Measurements from ENCODE around the gene DPH1. TPM values are rescaled to one million over a fixed set of nuclear protein-coding genes. Genes with fewer than 3 reads are reported as not detected.
A peak's percentile ranks its signal among the peaks of the same experiment; 100 is the strongest.

DPH1 gene
- total RNA-seq, 8 experiments from 2014 or later, result 15.3 to 113 (median 29.0) TPM

GRCh38 chr17:1996800-1997288, 33.1 kb upstream of the DPH1 start:
- Histone ChIP-seq H3K27ac (peak overlapping the region in 1 of 2 donors; percentile 90), H3K4me1 (replicated peaks in 1 of 2) (peaks cover 44 to 54% of the 10 kb centered on the region in 2 donors), H3K4me3 (no peak overlapping the region)
- 43 to 100% (median 74%) methylated on average over 1 to 7 of the region's 9 CpGs; no CpG with 5 or more reads in 1 of the 10 experiments for WGBS, 10 experiments
- no peak for ATAC-seq (replicated peaks in 6 of 8)
- in situ Hi-C loops (cut with MboI; ENCODE audit: low pct_unique_long_range_greater_than_20kb in 2 of 9, low sequenced_read_pairs in 9 of 9, unreplicated experiment in 9 of 9), result no loop called here

DNA sequence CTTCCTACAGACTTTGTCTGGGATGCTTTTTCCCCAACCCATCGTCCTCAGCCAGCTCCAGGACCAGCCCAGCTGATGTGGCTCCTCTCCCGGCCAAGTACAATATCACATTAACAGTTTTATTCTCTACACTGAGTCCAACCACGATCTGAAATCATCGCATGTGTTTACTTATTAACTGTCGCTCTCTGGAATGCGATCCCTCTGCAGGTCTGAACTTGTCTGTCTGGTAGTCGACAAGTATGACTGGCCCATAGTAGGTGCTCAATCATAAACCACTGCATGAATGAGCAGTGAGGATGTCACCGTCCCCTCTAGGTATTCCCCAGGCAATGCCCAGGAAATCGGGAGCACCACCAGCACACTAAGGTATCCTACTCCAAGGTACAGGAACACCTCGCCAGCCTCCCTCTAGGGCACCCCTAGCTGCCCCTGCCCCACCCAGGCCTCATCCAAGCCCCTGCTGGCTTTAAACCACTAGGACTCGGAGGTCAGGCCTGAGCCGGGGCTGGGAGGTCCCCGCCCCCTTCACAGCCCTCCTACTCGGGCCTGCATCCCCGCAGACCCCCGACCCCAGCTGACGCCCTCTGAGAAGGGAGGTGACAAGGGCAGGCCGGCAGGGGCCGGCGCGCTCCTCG, 32.5 kb upstream of the DPH1 start:
- in situ Hi-C loops (cut with MboI; ENCODE audit: low pct_unique_long_range_greater_than_20kb in 2 of 9, low sequenced_read_pairs in 9 of 9, unreplicated experiment in 9 of 9), result no loop called here
- Histone ChIP-seq H3K4me1 (replicated peaks in 1 of 2) (peaks cover 44 to 53% of the 10 kb centered on the region in 2 donors), H3K4me3 (no peak overlapping the region), H3K27ac (peak overlapping the region; percentile 59 to 90)
- peak in 4 of 8 experiments; percentile 14 to 56 (median 52) for ATAC-seq (replicated peaks in 6 of 8)
- 39 to 100% (median 56%) methylated on average over 1 to 8 of the region's 22 CpGs; no CpG with 5 or more reads in 2 of the 10 experiments for WGBS, 10 experiments

GRCh38 chr17:1997927-1998742, 31.8 kb upstream of the DPH1 start:
- Histone ChIP-seq H3K27ac (peak overlapping the region; percentile 59 to 90), H3K4me1 (replicated peaks in 1 of 2) (peaks cover 44 to 53% of the 10 kb centered on the region in 2 donors)
- no CpG with 5 or more reads among the region's 92 CpGs for WGBS, 10 experiments

DNA sequence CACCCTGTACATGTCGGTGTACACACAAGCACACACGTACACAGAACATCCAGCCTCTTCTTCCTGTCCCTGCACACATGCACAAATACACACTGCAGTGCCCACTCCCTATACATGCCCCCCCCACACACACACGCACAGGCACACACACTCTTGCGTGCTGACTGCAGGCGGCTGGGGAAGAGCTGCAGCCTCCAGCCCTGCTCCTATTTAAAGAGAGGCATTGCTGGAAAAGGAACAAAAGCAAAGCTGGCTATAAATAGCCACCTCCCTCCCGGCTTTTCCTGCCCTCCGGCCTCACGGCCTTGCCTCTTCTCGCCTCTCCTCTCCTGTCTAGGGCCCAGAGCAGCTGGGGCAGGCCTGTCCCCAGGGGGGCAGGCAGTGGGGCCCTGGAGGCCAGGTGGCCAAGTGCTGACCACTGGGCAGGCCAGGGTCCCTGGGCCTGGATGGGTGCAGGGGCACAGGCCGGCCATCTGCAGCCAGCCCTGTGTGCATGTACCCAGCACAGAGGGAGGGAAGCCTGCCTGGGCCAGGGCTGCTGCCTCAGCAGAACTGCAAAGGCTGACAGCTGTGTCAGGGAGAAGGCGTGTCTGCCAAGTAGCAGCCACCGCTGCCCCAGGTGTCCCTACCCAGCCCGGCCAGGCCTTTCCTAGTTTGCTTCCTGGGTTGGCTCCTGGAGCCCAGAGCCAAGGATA, 30.2 kb upstream of the DPH1 start:
- Histone ChIP-seq H3K4me3 (no peak overlapping the region), H3K27ac (peak overlapping the region; percentile 82 to 88), H3K4me1 (replicated peaks in 1 of 2) (peaks cover 44 to 53% of the 10 kb centered on the region in 2 donors)
- in situ Hi-C loops (cut with MboI; ENCODE audit: low pct_unique_long_range_greater_than_20kb in 2 of 9, low sequenced_read_pairs in 9 of 9, unreplicated experiment in 9 of 9), result no loop called here
- peak; percentile 75 to 89 (median 85) for ATAC-seq (replicated peaks in 6 of 8)
- 0 to 50% (median 10%) methylated on average over 1 to 4 of the region's 13 CpGs; no CpG with 5 or more reads in 6 of the 10 experiments for WGBS, 10 experiments

More at GRCh38 chr17:1997927-1998742, 31.8 kb upstream of the DPH1 start:
- ATAC-seq (replicated peaks in 6 of 8), result peak in 5 of 8 experiments; percentile 12 to 53 (median 45)
- in situ Hi-C loops (cut with MboI; ENCODE audit: low pct_unique_long_range_greater_than_20kb in 2 of 9, low sequenced_read_pairs in 9 of 9, unreplicated experiment in 9 of 9), result no loop called here
- H3K4me3 ChIP-seq, result peak overlapping the region in 1 of 5 donors; percentile 7

GRCh38 chr17:2002767-2003329, 27.1 kb upstream of the DPH1 start:
- in situ Hi-C loops (cut with MboI; ENCODE audit: low pct_unique_long_range_greater_than_20kb in 2 of 9, low sequenced_read_pairs in 9 of 9, unreplicated experiment in 9 of 9), result no loop called here
- peak overlapping the region in 1 of 2 donors; percentile 34 for H3K27ac ChIP-seq
- no peak overlapping the region for H3K4me3 ChIP-seq
- H3K4me1 ChIP-seq (replicated peaks in 1 of 2), result peaks cover 25 to 28% of the 10 kb centered on the region in 2 donors
- no peak for ATAC-seq (replicated peaks in 6 of 8)
- 0 to 92% (median 59%) methylated on average over 1 to 8 of the region's 16 CpGs; no CpG with 5 or more reads in 6 of the 10 experiments for WGBS, 10 experiments

DNA sequence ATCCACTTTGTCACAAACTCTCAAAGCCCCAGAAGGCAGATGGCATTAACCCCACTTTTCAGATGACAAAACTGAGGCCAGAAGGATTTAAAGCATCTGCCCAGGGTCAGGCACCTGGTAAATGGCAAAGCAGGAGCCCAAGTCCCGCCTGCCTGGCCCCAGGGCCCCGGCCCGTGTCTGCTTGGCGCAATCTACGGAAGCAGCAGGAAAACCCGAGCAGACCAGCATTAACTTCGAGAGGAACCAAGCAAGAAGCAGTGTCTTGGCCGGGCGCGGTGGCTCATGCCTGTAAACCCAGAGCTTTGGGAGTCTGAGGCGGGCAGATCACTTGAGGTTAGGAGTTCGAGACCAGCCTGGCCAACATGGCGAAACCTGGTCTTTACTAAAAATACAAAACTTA, 26.4 kb upstream of the DPH1 start:
- no peak overlapping the region for H3K4me3 ChIP-seq
- peaks cover 18 to 22% of the 10 kb centered on the region in 2 donors for H3K4me1 ChIP-seq (replicated peaks in 1 of 2)
- no peak for ATAC-seq (replicated peaks in 6 of 8)
- 84 to 98% (median 94%) methylated on average over 4 to 12 of the region's 13 CpGs; no CpG with 5 or more reads in 5 of the 10 experiments for WGBS, 10 experiments
- in situ Hi-C loops (cut with MboI; ENCODE audit: low pct_unique_long_range_greater_than_20kb in 2 of 9, low sequenced_read_pairs in 9 of 9, unreplicated experiment in 9 of 9), result no loop called here
- H3K27ac ChIP-seq, result no peak overlapping the region

- Histone ChIP-seq H3K27ac (peak overlapping the region in 1 of 2 donors; percentile 31), H3K4me1 (replicated peaks in 1 of 2) (peaks cover 8 to 12% of the 10 kb centered on the region in 2 donors), H3K4me3 (no peak overlapping the region)
- ATAC-seq (replicated peaks in 6 of 8), result no peak
- in situ Hi-C loops (cut with MboI; ENCODE audit: low pct_unique_long_range_greater_than_20kb in 2 of 9, low sequenced_read_pairs in 9 of 9, unreplicated experiment in 9 of 9), result no loop called here
- WGBS, 10 experiments, result 56 to 89% (median 80%) methylated on average over 2 to 8 of the region's 12 CpGs; no CpG with 5 or more reads in 2 of the 10 experiments
These were observed 25.5 kb upstream of the DPH1 start for GRCh38 chr17:2004435-2004952.

- in situ Hi-C loops (cut with MboI; ENCODE audit: low pct_unique_long_range_greater_than_20kb in 2 of 9, low sequenced_read_pairs in 9 of 9, unreplicated experiment in 9 of 9), result no loop called here
- Histone ChIP-seq H3K4me1 (replicated peaks in 1 of 2) (peaks cover 8 to 9% of the 10 kb centered on the region in 2 donors), H3K4me3 (no peak overlapping the region), H3K27ac (no peak overlapping the region)
- ATAC-seq (replicated peaks in 6 of 8), result no peak
- WGBS, 10 experiments, result 62 to 100% (median 92%) methylated on average over 1 to 15 of the region's 15 CpGs
These were observed 21.4 kb upstream of the DPH1 start for GRCh38 chr17:2008332-2009126.

DNA sequence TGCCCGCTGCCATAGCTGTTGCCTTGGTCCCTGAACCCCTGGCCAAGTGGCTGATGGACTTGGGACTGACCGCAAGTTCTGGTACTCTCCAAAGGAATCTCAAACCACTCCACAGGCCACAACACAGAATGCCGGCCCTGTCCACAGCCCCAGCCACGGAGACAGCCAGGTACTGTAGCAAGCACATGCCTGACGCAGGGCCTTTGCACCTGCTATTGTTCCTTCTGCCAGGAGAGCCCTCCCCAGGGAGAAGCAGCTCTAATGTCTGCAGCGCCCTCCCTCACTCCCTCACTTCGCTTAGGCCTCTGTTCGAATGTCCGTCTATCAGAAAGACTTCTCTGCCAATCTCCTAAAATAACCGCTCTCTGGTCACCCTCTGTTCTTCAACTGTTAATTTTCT, 20.2 kb upstream of the DPH1 start:
- 80 to 100% (median 96%) methylated on average over 1 to 4 of the region's 10 CpGs; no CpG with 5 or more reads in 4 of the 10 experiments for WGBS, 10 experiments
- no peak overlapping the region for H3K4me3 ChIP-seq
- ATAC-seq (replicated peaks in 6 of 8), result no peak
- peaks cover 8 to 9% of the 10 kb centered on the region in 2 donors for H3K4me1 ChIP-seq (replicated peaks in 1 of 2)
- in situ Hi-C loops (cut with MboI; ENCODE audit: low pct_unique_long_range_greater_than_20kb in 2 of 9, low sequenced_read_pairs in 9 of 9, unreplicated experiment in 9 of 9), result no loop called here
- H3K27ac ChIP-seq, result no peak overlapping the region

DNA sequence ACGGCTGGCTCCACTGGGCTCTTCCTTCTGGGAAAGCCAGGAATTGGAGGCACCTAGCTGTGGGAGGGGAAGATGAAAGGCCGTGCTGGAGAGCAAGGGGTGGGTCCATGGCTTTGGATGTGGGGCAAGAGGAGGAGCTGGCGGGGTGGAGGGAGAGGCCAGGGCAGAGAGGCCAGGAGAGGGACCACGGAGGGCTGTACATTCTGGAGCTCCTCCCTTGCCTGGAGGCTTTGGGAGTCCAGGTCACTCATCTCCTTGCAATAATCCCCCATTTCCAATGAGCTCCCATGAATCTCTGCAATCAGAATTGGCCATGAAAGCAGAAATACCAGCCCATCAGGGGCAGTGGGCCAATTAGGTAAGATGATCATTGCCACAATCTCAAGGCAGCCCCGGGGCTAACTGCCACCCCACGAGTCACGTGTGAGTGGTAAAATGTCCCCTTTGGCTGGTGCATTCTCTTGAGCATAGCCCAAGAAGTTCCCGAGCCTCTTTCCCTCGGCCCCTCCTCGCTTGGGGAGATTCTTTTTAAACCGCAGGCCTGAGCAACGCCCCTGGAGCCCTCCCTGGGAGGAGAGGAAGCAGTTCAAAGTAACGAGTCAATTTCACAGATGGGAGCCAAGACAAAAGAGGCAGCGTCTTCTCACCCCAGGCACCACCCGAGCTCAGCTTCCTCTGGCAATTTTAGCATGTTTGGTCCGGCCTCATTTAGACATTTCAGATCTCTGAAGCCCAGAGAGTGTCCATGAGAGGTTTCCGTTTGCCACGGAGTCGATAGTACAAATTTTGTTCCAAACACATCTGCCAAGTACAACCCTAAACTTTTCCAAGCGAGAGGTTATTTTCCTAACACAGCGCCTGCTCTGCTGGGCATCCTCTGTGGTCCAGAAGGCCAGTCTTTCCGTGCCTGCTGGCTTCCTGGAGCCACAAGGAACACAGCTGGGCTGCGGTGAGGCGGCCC, 18.3 kb upstream of the DPH1 start:
- Histone ChIP-seq H3K4me3 (no peak overlapping the region), H3K4me1 (replicated peaks in 1 of 2) (peaks cover 15 to 16% of the 10 kb centered on the region in 2 donors), H3K27ac (no peak overlapping the region)
- peak in 6 of 8 experiments; percentile 34 to 95 (median 68) for ATAC-seq (replicated peaks in 6 of 8)
- in situ Hi-C loops (cut with MboI; ENCODE audit: low pct_unique_long_range_greater_than_20kb in 2 of 9, low sequenced_read_pairs in 9 of 9, unreplicated experiment in 9 of 9), result no loop called here
- 6 to 75% (median 20%) methylated on average over 1 to 19 of the region's 24 CpGs; no CpG with 5 or more reads in 1 of the 10 experiments for WGBS, 10 experiments

DNA sequence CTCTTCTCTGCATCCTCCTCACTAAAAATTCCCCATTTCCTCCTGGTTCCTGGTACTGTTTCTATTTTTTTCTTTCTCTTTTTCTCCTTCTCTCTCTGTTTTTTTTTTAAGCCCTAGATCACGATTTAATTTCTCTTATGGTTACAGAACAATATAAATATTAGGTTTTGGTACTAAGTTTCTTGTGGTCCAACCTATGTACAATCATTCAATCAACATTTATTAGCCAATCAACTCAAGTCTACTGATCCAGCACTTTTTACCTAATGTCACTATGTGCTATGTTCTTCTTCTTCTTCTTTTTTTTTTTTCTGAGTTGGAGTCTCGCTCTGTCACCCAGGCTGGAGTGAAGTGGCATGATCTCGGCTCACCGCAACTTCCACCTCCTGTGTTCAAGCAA, 17.5 kb upstream of the DPH1 start:
- in situ Hi-C loops (cut with MboI; ENCODE audit: low pct_unique_long_range_greater_than_20kb in 2 of 9, low sequenced_read_pairs in 9 of 9, unreplicated experiment in 9 of 9), result no loop called here
- peaks cover 23 to 24% of the 10 kb centered on the region in 2 donors for H3K4me1 ChIP-seq (replicated peaks in 1 of 2)
- 76 to 100% (median 93%) methylated on average over 1 to 4 of the region's 4 CpGs; no CpG with 5 or more reads in 2 of the 10 experiments for WGBS, 10 experiments
- no peak overlapping the region for H3K4me3 ChIP-seq
- H3K27ac ChIP-seq, result no peak overlapping the region
- ATAC-seq (replicated peaks in 6 of 8), result no peak
